H9 (cell line): Measurements from ENCODE around the gene XYLB. TPM values are rescaled to one million over a fixed set of nuclear protein-coding genes. Genes with fewer than 3 reads are reported as not detected.

Source experiments
- DNase-seq: peaks from one replicate; pipeline ENCODE4 v3.0.0-alpha.2; 2017
- H2AFZ ChIP-seq: one replicate; pipeline ENCODE4 v1.6.1; 2013; ENCODE audit warnings: mild to moderate bottlenecking, low read length, control low read depth, moderate library complexity
- H2AK5ac ChIP-seq: 2 replicates; pipeline ENCODE4 v1.6.1; 2013; ENCODE audit warnings: low read length, control low read depth, mixed read lengths; ENCODE audit not compliant: insufficient read length
- H2BK120ac ChIP-seq: one replicate; pipeline ENCODE4 v1.6.1; 2013; ENCODE audit warnings: low read depth, mild to moderate bottlenecking, low read length, control low read depth, inconsistent platforms; ENCODE audit not compliant: poor library complexity, severe bottlenecking
- H2BK12ac ChIP-seq: 2 replicates; pipeline ENCODE4 v1.6.1; 2013; ENCODE audit warnings: low read length, control low read depth, mixed read lengths, low read depth; ENCODE audit not compliant: insufficient read length
- H2BK15ac ChIP-seq: 2 replicates; pipeline ENCODE4 v1.6.1; 2013; ENCODE audit warnings: low read depth, low read length, control low read depth
- H2BK20ac ChIP-seq: one replicate; pipeline ENCODE4 v1.6.1; 2013; ENCODE audit warnings: low read depth, mild to moderate bottlenecking, low read length, control low read depth, inconsistent platforms; ENCODE audit not compliant: poor library complexity, severe bottlenecking
- H2BK5ac ChIP-seq: 2 replicates; pipeline ENCODE4 v1.6.1; 2013; ENCODE audit warnings: low read length, control low read depth, mixed read lengths; ENCODE audit not compliant: insufficient read length
- H3K14ac ChIP-seq: 2 replicates; pipeline ENCODE4 v1.6.1; 2013; ENCODE audit warnings: low read length, control low read depth; ENCODE audit not compliant: insufficient read depth
- H3K18ac ChIP-seq: 2 replicates; pipeline ENCODE4 v1.6.1; 2013; ENCODE audit warnings: low read depth, mild to moderate bottlenecking, mixed read lengths, low read length, control low read depth; ENCODE audit not compliant: insufficient read length
- H3K23ac ChIP-seq: 2 replicates; pipeline ENCODE4 v1.6.1; 2013; ENCODE audit warnings: low read length, control low read depth, mixed read lengths, low read depth; ENCODE audit not compliant: insufficient read length
- H3K23me2 ChIP-seq: 2 replicates; pipeline ENCODE4 v1.6.1; 2013; ENCODE audit warnings: low read depth, mild to moderate bottlenecking, mixed read lengths, low read length, control low read depth; ENCODE audit not compliant: insufficient read length, poor library complexity, severe bottlenecking
- H3K27ac ChIP-seq: 2 replicates; pipeline ENCODE4 v1.5.1; 2013; ENCODE audit warnings: low read length, control low read depth, mixed read lengths, low read depth; ENCODE audit not compliant: insufficient read length
- H3K27me3 ChIP-seq: 2 replicates; pipeline ENCODE4 v1.6.1; 2013; ENCODE audit warnings: low read length, control low read depth, inconsistent platforms; ENCODE audit not compliant: insufficient read depth
- H3K4ac ChIP-seq: 2 replicates; pipeline ENCODE4 v1.6.1; 2013; ENCODE audit warnings: low read depth, mild to moderate bottlenecking, control low read depth, inconsistent platforms, low read length, moderate library complexity
- H3K4me1 ChIP-seq: 2 replicates; pipeline ENCODE4 v1.6.1; 2013; ENCODE audit warnings: low read length, control low read depth, inconsistent platforms; ENCODE audit not compliant: insufficient read depth
- H3K4me2 ChIP-seq: 2 replicates; pipeline ENCODE4 v1.6.1; 2013; ENCODE audit warnings: low read length, control low read depth, mixed read lengths; ENCODE audit not compliant: insufficient read length, insufficient read depth
- H3K56ac ChIP-seq: 2 replicates; pipeline ENCODE4 v1.6.1; 2013; ENCODE audit warnings: low read depth, mild to moderate bottlenecking, mixed read lengths, low read length, control low read depth; ENCODE audit not compliant: insufficient read length
- H3K79me1 ChIP-seq: 2 replicates; pipeline ENCODE4 v1.6.1; 2013; ENCODE audit warnings: low read depth, mild to moderate bottlenecking, moderate library complexity, low read length, control low read depth, inconsistent platforms; ENCODE audit not compliant: insufficient read depth, poor library complexity, severe bottlenecking
- H3K79me2 ChIP-seq: 2 replicates; pipeline ENCODE4 v1.6.1; 2013; ENCODE audit warnings: low read length, control low read depth, inconsistent platforms; ENCODE audit not compliant: insufficient read depth
- H3K9ac ChIP-seq: 2 replicates; pipeline ENCODE4 v1.6.1; 2013; ENCODE audit warnings: low read length, control low read depth, mixed read lengths; ENCODE audit not compliant: insufficient read length; ENCODE audit errors: extremely low read depth
- H3K9me3 ChIP-seq: one replicate; pipeline ENCODE4 v1.6.1; 2013; ENCODE audit warnings: low read depth, low read length, inconsistent platforms; ENCODE audit not compliant: control insufficient read depth
- H3T11ph ChIP-seq: one replicate; pipeline ENCODE4 v1.6.1; 2013; ENCODE audit warnings: mild to moderate bottlenecking, low read length, control low read depth, inconsistent platforms
- H4K20me1 ChIP-seq: one replicate; pipeline ENCODE4 v1.6.1; 2013; ENCODE audit not compliant: control insufficient read depth, insufficient read length, insufficient read depth
- H4K5ac ChIP-seq: 2 replicates; pipeline ENCODE4 v1.6.1; 2013; ENCODE audit warnings: low read depth, mild to moderate bottlenecking, mixed read lengths, low read length, control low read depth; ENCODE audit not compliant: insufficient read length
- H4K8ac ChIP-seq: replicated peaks from 2 replicates; pipeline ENCODE4 v1.6.1; 2013; ENCODE audit warnings: low read length, control low read depth, mixed read lengths, low read depth; ENCODE audit not compliant: insufficient read length
- H4K91ac ChIP-seq: 2 replicates; pipeline ENCODE4 v1.6.1; 2013; ENCODE audit warnings: low read depth, mild to moderate bottlenecking, moderate library complexity, mixed read lengths, low read length, control low read depth; ENCODE audit not compliant: insufficient read length
- H3K27ac Mint-ChIP-seq, 3 experiments: 2 replicates in 2 of 3; 3 replicates in 1 of 3; pipeline ENCODE4 v1.8.0; 2020 to 2021; ENCODE audit warnings: mixed read lengths in 3 of 3, mild to moderate bottlenecking in 1 of 3, moderate library complexity in 1 of 3
- H3K27me3 Mint-ChIP-seq: 2 replicates; pipeline ENCODE4 v1.8.0; 2021; ENCODE audit warnings: low read depth, mild to moderate bottlenecking, moderate library complexity, mixed read lengths
- H3K36me3 Mint-ChIP-seq, 3 experiments: 2 replicates in 2 of 3; 3 replicates in 1 of 3; pipeline ENCODE4 v1.8.0; 2020 to 2021; ENCODE audit warnings: low read depth in 3 of 3, mixed read lengths in 3 of 3; ENCODE audit not compliant: insufficient read depth in 1 of 3
- H3K4me1 Mint-ChIP-seq, 2 experiments: 2 replicates each; pipeline ENCODE4 v1.8.0; 2020; ENCODE audit warnings: mixed read lengths in 2 of 2
- H3K4me3 Mint-ChIP-seq, 2 experiments: 2 replicates in 1 of 2; 3 replicates in 1 of 2; pipeline ENCODE4 v1.8.0; 2020 to 2021; ENCODE audit warnings: mild to moderate bottlenecking in 2 of 2, mixed read lengths in 2 of 2, moderate library complexity in 1 of 2
- H3K9me3 Mint-ChIP-seq, 2 experiments: 2 replicates in 1 of 2; 3 replicates in 1 of 2; pipeline ENCODE4 v1.8.0; 2020; ENCODE audit warnings: mild to moderate bottlenecking in 2 of 2, mixed read lengths in 2 of 2, moderate library complexity in 1 of 2
- CTCF ChIP-seq: fragments of 200-600 bp; sonication (generic); conservative IDR thresholded peaks from 3 replicates; pipeline ENCODE4 v1.8.0; 2021; ENCODE audit warnings: antibody characterized with exemption, mild to moderate bottlenecking
- WGBS: extraction: QIAGEN DNeasy Blood & Tissue Kit; methylation state at CpG from one replicate; pipeline ENCODE4 v1.1.7; 2013; ENCODE audit warnings: missing lambda C conversion rate, low lambda C conversion rate, mixed read lengths; ENCODE audit not compliant: insufficient read length; ENCODE audit errors: extremely low coverage; 5-methylcytosine and 5-hydroxymethylcytosine counted together
- total RNA-seq: library from RNA; stranded (reverse); gene quantifications from 2 replicates; pipeline ENCODE4 v1.2.1, GENCODE V29; 2021

The XYLB gene
- total RNA-seq, 1 experiment from 2014 or later = 2.6 TPM

GRCh38 chr3:38334142-38335055, 12.2 kb upstream of the XYLB start:
- Histone ChIP-seq H3K79me2 (no peaks in the 10 kb centered on the region), H2BK20ac (no peak overlapping the region), H3K4ac (no peak overlapping the region), H4K20me1 (no peaks in the 10 kb centered on the region), H3K18ac (no peak overlapping the region), H2BK120ac (no peak overlapping the region), H3K56ac (no peak overlapping the region), H3K27ac (no peak overlapping the region), H4K8ac (no peak overlapping the region), H3K27me3 (no peaks in the 10 kb centered on the region), H3K23me2 (no peaks in the 10 kb centered on the region), H3K9ac (no peak overlapping the region), H4K91ac (no peak overlapping the region), H2AK5ac (no peak overlapping the region), H3T11ph (no peak overlapping the region), H4K5ac (no peak overlapping the region), H3K4me1 (no peaks in the 10 kb centered on the region), H3K14ac (no peak overlapping the region), H3K79me1 (no peaks in the 10 kb centered on the region), H2BK12ac (no peak overlapping the region), H3K4me2 (no peak overlapping the region), H3K23ac (no peak overlapping the region), H2BK5ac (no peak overlapping the region), H3K9me3 (no peaks in the 10 kb centered on the region), H2AFZ (no peak overlapping the region), H2BK15ac (no peak overlapping the region)
- TF ChIP-seq CTCF = no peak
- Mint-ChIP-seq H3K4me3 (no peak overlapping the region), H3K27ac (no peak overlapping the region), H3K9me3 (no peaks in the 10 kb centered on the region), H3K36me3 (no peaks in the 10 kb centered on the region), H3K27me3 (peaks cover 4% of the 10 kb centered on the region), H3K4me1 (0 out of 4 replicates have a peak, but pooled peaks cover 0 to 4% of the 10 kb centered on the region in 2 experiments)
- WGBS = no CpG with 5 or more reads among the region's 5 CpGs
- DNase-seq = no peak
